Measurements from ENCODE around the gene RTF2. TPM values are rescaled to one million over a fixed set of nuclear protein-coding genes. Genes with fewer than 3 reads are reported as not detected.

The RTF2 gene
- total RNA-seq, 2 experiments from 2014 or later, result 52.7 to 55.2 TPM

GRCh38 chr20:56442389-56443365 is 25.8 kb upstream of the RTF2 start:
- intact Hi-C loops (cut with DNase I, micrococcal nuclease), result no loop called here
- Mint-ChIP-seq H3K4me3 (no peak overlapping the region), H3K36me3 (ENCODE audit: low read depth) (peaks cover 64% of the 10 kb centered on the region), H3K4me1 (ENCODE audit: low read depth) (peaks cover 44% of the 10 kb centered on the region), H3K27me3 (no peaks in the 10 kb centered on the region), H3K27ac (peak overlapping the region; percentile 72), H3K9me3 (no peaks in the 10 kb centered on the region)
- H3K27me3 ChIP-seq (ENCODE audit: control insufficient read depth in 1 of 2, insufficient read depth in 2 of 2, low read length in 2 of 2), result no peaks in the 10 kb centered on the region
- CTCF ChIA-PET, result no interaction called here
- H3K4me3 ChIP-seq (ENCODE audit: low read length), result no peak overlapping the region
- no peaks in the 10 kb centered on the region for H3K9me3 ChIP-seq (ENCODE audit: control insufficient read depth in 1 of 2, insufficient read depth in 1 of 2, low read length in 2 of 2)
- peak in 1 of 14 experiments; percentile 47 for DNase-seq
- no peak for TF ChIP-seq CTCF (IDR thresholded peaks at IDR 0.05)
- H3K36me3 ChIP-seq (ENCODE audit: insufficient read depth, low read length), result peaks cover 23% of the 10 kb centered on the region
- H3K4me1 ChIP-seq (ENCODE audit: insufficient read depth, low read length), result peaks cover 51% of the 10 kb centered on the region
- POLR2A ChIA-PET, result interaction anchor here (1.0 to 1.2 kb wide), 4 partner anchors 11 to 31 kb away, joined by 3 to 7 read pairs (median 4); partner anchors contain the start of gene CASS4
- ATAC-seq (ENCODE audit: poor library complexity), result peak; percentile 49
- H3K27ac ChIP-seq (ENCODE audit: low read depth in 1 of 2, low read length in 2 of 2), result no peak overlapping the region

- intact Hi-C loops (cut with DNase I, micrococcal nuclease), result no loop called here
- no peak for ATAC-seq (ENCODE audit: poor library complexity)
- no peaks in the 10 kb centered on the region for H3K9me3 Mint-ChIP-seq
- no peak overlapping the region for H3K4me3 ChIP-seq (ENCODE audit: low read length)
- H3K27ac ChIP-seq (ENCODE audit: low read depth in 1 of 2, low read length in 2 of 2), result no peak overlapping the region
- H3K4me1 ChIP-seq (ENCODE audit: insufficient read depth, low read length), result peaks cover 39% of the 10 kb centered on the region
- no peaks in the 10 kb centered on the region for H3K9me3 ChIP-seq (ENCODE audit: control insufficient read depth in 1 of 2, insufficient read depth in 1 of 2, low read length in 2 of 2)
- peak overlapping the region; percentile 72 for H3K27ac Mint-ChIP-seq
- peaks cover 32% of the 10 kb centered on the region for H3K4me1 Mint-ChIP-seq (ENCODE audit: low read depth)
- H3K4me3 Mint-ChIP-seq, result no peak overlapping the region
- peaks cover 18% of the 10 kb centered on the region for H3K36me3 ChIP-seq (ENCODE audit: insufficient read depth, low read length)
- H3K27me3 Mint-ChIP-seq, result no peaks in the 10 kb centered on the region
- H3K27me3 ChIP-seq (ENCODE audit: control insufficient read depth in 1 of 2, insufficient read depth in 2 of 2, low read length in 2 of 2), result no peaks in the 10 kb centered on the region
- ChIA-PET CTCF (interaction anchor here (0.6 kb wide), 1 partner anchor 49 kb away, joined by 3 read pairs; no protein-coding TSS in a partner anchor), POLR2A (interaction anchor here (1.0 to 1.1 kb wide), 2 partner anchors 20 to 32 kb away, joined by 3 to 5 read pairs; partner anchors contain the start of gene CASS4)
- DNase-seq, result no peak
- TF ChIP-seq CTCF (IDR thresholded peaks at IDR 0.05), result no peak
- H3K36me3 Mint-ChIP-seq (ENCODE audit: low read depth), result peaks cover 66% of the 10 kb centered on the region
Measured at GRCh38 chr20:56443654-56444540, 24.5 kb upstream of the RTF2 start.

DNA sequence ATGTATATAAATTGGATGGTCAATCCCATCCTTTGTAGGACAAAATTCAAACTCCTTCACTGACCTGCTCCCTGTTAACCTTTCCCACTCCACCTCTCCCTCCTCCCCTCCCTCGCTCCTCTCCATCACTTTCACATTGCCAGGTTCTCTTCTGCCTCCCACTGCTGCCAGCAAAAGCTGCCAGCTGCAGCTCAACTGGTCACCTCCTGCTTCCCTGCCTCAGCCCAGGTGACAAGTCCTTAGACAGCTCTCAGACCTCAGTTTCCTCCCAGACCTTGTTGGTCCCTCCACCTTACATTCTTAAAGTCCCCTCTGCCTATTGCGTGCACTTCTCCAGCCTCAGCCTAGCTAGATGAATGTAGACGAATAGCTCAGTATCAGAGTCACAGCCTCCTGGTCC is 23.3 kb upstream of the RTF2 start:
- peak overlapping the region; percentile 53 for H3K27ac Mint-ChIP-seq
- no peak for DNase-seq

More for the DNA sequence above, 23.3 kb upstream of the RTF2 start:
- Histone ChIP-seq H3K27ac (ENCODE audit: low read depth in 1 of 2, low read length in 2 of 2) (no peak overlapping the region), H3K4me1 (ENCODE audit: insufficient read depth, low read length) (peaks cover 27% of the 10 kb centered on the region), H3K9me3 (ENCODE audit: control insufficient read depth in 1 of 2, insufficient read depth in 1 of 2, low read length in 2 of 2) (no peaks in the 10 kb centered on the region), H3K4me3 (ENCODE audit: low read length) (no peak overlapping the region), H3K36me3 (ENCODE audit: insufficient read depth, low read length) (peaks cover 18% of the 10 kb centered on the region), H3K27me3 (ENCODE audit: control insufficient read depth in 1 of 2, insufficient read depth in 2 of 2, low read length in 2 of 2) (no peaks in the 10 kb centered on the region)
- H3K27me3 Mint-ChIP-seq, result no peaks in the 10 kb centered on the region
- TF ChIP-seq CTCF (IDR thresholded peaks at IDR 0.05), result no peak
- peaks cover 69% of the 10 kb centered on the region for H3K36me3 Mint-ChIP-seq (ENCODE audit: low read depth)
- H3K9me3 Mint-ChIP-seq, result no peaks in the 10 kb centered on the region
- ChIA-PET CTCF (no interaction called here), POLR2A (interaction anchor here (0.9 kb wide), 1 partner anchor 33 kb away, joined by 5 read pairs; the partner anchor contains the start of gene CASS4)
- H3K4me3 Mint-ChIP-seq, result no peak overlapping the region
- ATAC-seq (ENCODE audit: poor library complexity), result no peak
- H3K4me1 Mint-ChIP-seq (ENCODE audit: low read depth), result peaks cover 22% of the 10 kb centered on the region
- intact Hi-C loops (cut with DNase I, micrococcal nuclease), result no loop called here

Measured in CD4-positive, alpha-beta T cell (primary cell).